ENCODE measurements around the gene SCNN1A. TPM values are rescaled to one million over a fixed set of nuclear protein-coding genes. Genes with fewer than 3 reads are reported as not detected.

The SCNN1A gene
- total RNA-seq, 1 experiment from 2014 or later = 549 TPM

GRCh38 chr12:6356374-6356820, 19.0 kb downstream of the SCNN1A start:
- POLR2A ChIA-PET (ENCODE audit: unreplicated experiment) = no interaction called here
- Histone ChIP-seq H3K9me2 (ENCODE audit: insufficient read depth) (no peaks in the 10 kb centered on the region), H3K27me3 (ENCODE audit: insufficient read depth, low read depth) (no peaks in the 10 kb centered on the region), H3K27ac (no peak overlapping the region), H3K79me2 (ENCODE audit: low read depth) (0 out of 2 replicates have a peak, but pooled peaks cover 9% of the 10 kb centered on the region), H3K4me3 (no peak overlapping the region), H3K36me3 (ENCODE audit: low read depth) (peaks cover 23% of the 10 kb centered on the region), H3K4me2 (no peak overlapping the region), H3K4me1 (replicated peaks; ENCODE audit: insufficient read depth) (peaks cover 4% of the 10 kb centered on the region), H3F3A (ENCODE audit: insufficient read depth, low read depth) (peaks cover 47% of the 10 kb centered on the region), H3K9me3 (ENCODE audit: insufficient read depth, low read depth) (no peaks in the 10 kb centered on the region), H2AFZ (no peak overlapping the region), H4K20me1 (ENCODE audit: insufficient read depth) (no peaks in the 10 kb centered on the region; the same call in 1 of the 2 replicates)
- no TSS peak for BruUV-seq (replicated peaks)
- CTCF ChIA-PET = interaction anchor here (1.4 kb wide), 1 partner anchor 15 kb away, joined by 3 read pairs; no protein-coding TSS in a partner anchor
- intact Hi-C loops (cut with micrococcal nuclease; ENCODE audit: unreplicated experiment) = no loop called here
- TF ChIP-seq EZH2 (IDR thresholded peaks at IDR 0.05; ENCODE audit: low read depth) (no peak), CTCF (conservative IDR thresholded peaks at IDR 0.05) (no peak)
- no peak for DNase-seq

- no peaks in the 10 kb centered on the region for H3K9me3 ChIP-seq (ENCODE audit: insufficient read depth, low read depth)
- POLR2A ChIA-PET (ENCODE audit: unreplicated experiment) = interaction anchor here (0.7 kb wide), 1 partner anchor 20 kb away, joined by 7 read pairs; no protein-coding TSS in a partner anchor
These were observed 19.6 kb downstream of the SCNN1A start for GRCh38 chr12:6355491-6356373.

More at GRCh38 chr12:6355491-6356373, 19.6 kb downstream of the SCNN1A start:
- intact Hi-C loops (cut with micrococcal nuclease; ENCODE audit: unreplicated experiment) = no loop called here
- Histone ChIP-seq H3K4me2 (no peak overlapping the region), H3K27ac (no peak overlapping the region), H3K79me2 (ENCODE audit: low read depth) (0 out of 2 replicates have a peak, but pooled peaks cover 2% of the 10 kb centered on the region), H4K20me1 (ENCODE audit: insufficient read depth) (no peaks in the 10 kb centered on the region; the same call in 1 of the 2 replicates), H3F3A (ENCODE audit: insufficient read depth, low read depth) (peaks cover 40% of the 10 kb centered on the region), H3K4me3 (no peak overlapping the region), H3K9me2 (ENCODE audit: insufficient read depth) (no peaks in the 10 kb centered on the region), H3K4me1 (replicated peaks; ENCODE audit: insufficient read depth) (no peaks in the 10 kb centered on the region), H3K36me3 (ENCODE audit: low read depth) (peaks cover 19% of the 10 kb centered on the region), H2AFZ (no peak overlapping the region), H3K27me3 (ENCODE audit: insufficient read depth, low read depth) (no peaks in the 10 kb centered on the region)
- BruUV-seq (replicated peaks) = no TSS peak
- no peak; the same call in 1 of the 2 replicates for TF ChIP-seq CTCF (conservative IDR thresholded peaks at IDR 0.05)
- TF ChIP-seq EZH2 (IDR thresholded peaks at IDR 0.05; ENCODE audit: low read depth) = no peak
- CTCF ChIA-PET = interaction anchor here (0.5 to 1.4 kb wide), 3 partner anchors 11 to 115 kb away, joined by 3 to 4 read pairs (median 3); no protein-coding TSS in a partner anchor
- no peak for DNase-seq

Data from PC-9 (cell line).